Cardiac fibroblast (primary cell): Measurements from ENCODE around the gene MYL7.
A peak's percentile ranks its signal among the peaks of the same experiment; 100 is the strongest.
"Not testable (repeated sequence)": the region's sequence is repeated elsewhere in the genome, so short reads cannot be mapped to it uniquely, and the experiment has no call there.

Source experiments
- DNase-seq, 2 donors: peaks; one replicate each; pipeline versions ENCODE4 v3.0.0 to v3.0.0-alpha.2; 2010; ENCODE audit warnings: low read depth in 2 of 2
- H3K4me3 ChIP-seq, 2 donors: replicated peaks in 1 of 2; 1 replicate in 1 of 2; 2 replicates in 1 of 2; pipeline ENCODE4 v1.5.1; 2011; ENCODE audit warnings: low read depth in 2 of 2, low read length in 2 of 2, mild to moderate bottlenecking in 2 of 2, moderate library complexity in 1 of 2
- TF ChIP-seq, protein P1 (sequence below): IDR thresholded peaks from one replicate; pipeline ENCODE4 v1.5.1; 2011; ENCODE audit warnings: low read depth, mild to moderate bottlenecking, low read length, inconsistent platforms

The MYL7 gene

DNA sequence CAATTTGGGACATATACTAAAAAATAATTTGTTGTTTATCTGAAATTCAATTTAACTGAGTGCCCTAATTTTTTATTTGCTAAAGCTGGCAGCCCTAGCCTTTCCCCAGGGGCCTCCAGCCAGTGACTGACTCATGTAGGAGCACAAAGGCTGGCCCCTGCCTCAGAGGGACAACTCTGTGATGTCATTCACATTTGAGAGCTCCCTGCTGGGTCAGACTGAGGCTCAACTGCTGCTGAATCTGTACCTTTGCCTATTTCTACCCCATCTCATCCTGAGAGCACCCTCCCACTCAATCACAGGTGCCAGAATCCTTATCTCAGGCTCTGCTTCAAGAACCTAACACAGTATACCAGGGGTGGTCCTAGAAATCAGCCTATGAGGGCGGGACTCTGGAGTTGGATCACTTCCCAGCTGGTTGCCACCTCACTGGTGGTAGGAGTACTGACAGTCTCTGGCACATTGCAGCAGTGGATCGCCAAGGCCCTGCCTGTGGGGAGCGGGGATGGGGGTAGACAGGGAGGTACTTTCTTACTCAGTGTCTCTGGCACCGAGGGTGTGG lies 36.5 kb upstream of the MYL7 start:
- no peak overlapping the region for H3K4me3 ChIP-seq
- DNase-seq = peak; percentile 40 to 60
- TF ChIP-seq, protein P1, sequence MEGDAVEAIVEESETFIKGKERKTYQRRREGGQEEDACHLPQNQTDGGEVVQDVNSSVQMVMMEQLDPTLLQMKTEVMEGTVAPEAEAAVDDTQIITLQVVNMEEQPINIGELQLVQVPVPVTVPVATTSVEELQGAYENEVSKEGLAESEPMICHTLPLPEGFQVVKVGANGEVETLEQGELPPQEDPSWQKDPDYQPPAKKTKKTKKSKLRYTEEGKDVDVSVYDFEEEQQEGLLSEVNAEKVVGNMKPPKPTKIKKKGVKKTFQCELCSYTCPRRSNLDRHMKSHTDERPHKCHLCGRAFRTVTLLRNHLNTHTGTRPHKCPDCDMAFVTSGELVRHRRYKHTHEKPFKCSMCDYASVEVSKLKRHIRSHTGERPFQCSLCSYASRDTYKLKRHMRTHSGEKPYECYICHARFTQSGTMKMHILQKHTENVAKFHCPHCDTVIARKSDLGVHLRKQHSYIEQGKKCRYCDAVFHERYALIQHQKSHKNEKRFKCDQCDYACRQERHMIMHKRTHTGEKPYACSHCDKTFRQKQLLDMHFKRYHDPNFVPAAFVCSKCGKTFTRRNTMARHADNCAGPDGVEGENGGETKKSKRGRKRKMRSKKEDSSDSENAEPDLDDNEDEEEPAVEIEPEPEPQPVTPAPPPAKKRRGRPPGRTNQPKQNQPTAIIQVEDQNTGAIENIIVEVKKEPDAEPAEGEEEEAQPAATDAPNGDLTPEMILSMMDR = no peak

DNA sequence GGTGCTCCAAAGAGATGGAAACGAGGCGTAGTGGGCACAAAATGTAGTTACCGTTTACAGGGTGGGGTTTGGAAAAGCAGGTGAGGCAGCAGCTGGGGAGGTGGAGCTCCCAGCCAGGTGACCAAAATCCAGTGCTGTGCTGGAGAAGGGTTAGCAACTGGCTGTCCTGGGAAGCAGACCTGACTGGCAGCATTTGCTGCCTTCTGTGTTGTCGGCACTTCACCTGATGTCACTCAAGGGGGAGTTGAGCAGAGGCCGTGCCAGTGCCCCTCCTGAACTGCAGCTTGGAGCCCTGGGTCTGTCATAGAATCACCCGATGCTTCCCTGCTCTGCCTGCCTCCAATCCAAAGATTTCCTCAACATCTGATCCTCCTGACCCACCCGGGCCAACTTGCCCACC lies 35.4 kb upstream of the MYL7 start:
- no peak for DNase-seq
- TF ChIP-seq, protein P1 = no peak
- H3K4me3 ChIP-seq = no peak overlapping the region

DNA sequence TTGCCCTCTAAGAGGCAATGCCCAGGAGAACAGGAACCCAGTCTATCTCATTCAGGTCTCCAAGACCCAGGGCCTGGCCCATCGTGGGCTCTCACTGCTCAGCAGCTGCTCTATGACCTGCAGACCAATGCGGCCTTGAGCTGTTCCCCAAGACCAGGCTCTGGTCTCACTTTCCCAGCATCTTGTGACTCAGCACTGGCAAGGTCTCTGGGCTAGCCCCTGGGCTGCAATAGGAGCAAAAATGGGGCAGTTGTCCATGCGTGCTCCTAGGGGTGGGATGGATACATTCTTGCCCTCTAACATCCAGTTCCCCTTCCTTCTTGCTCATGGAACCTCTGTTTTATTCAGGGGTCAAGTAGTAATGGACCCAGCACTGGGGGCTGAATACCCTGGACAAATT lies 34.6 kb upstream of the MYL7 start:
- TF ChIP-seq, protein P1 = no peak
- no peak overlapping the region for H3K4me3 ChIP-seq
- DNase-seq = no peak

DNA sequence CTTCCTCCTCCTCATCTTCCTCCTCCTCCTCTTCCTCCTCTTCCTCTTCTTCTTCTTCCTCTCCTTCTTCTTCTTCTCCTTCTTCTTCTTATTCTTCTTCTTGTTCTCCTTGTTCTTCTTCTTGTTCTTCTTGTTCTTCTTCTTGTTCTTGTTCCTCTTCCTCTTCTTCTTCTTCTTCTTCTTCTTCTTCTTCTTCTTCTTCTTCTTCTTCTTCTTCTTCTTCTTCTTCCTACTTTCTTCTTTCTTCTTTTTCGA lies 33.5 kb upstream of the MYL7 start:
- not testable (repeated sequence) for DNase-seq, H3K4me3 ChIP-seq

DNA sequence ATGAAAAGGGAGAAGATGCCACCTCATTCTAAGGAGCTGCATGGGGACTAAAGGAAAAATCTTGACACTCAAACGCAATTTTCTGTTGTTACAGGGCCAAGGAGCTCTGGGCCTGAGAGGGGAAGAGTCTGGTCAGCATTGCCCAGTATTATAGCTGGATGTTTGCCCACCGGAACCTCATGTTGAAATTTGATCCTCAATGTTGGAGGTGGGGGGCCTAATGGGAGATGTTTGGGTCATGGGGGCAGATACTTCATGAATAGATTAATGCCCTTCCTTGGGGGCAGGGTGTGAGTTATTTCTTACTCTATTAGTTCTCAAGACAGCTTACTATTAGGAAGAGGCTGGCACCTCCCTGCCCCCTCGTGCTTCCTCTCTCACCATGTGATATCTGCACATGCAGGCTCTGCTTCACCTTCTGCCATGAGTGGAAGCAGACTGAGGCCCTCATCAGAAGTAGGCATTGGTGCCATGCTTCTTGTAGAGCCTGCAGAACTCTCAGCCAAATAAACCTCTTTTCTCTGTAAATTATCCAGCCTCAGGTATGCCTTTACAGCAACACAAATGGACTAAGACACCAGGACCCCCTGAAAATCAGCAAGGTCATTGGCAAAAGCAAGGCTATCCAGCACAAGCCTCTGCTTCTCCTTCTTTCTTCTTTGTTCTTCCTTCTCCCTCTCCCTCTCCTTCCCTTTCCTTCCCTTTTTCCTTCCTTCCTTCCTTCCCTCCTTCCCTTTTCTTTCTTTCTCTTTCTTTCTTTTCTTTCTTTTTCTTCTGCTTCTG lies 33.0 kb upstream of the MYL7 start:
- H3K4me3 ChIP-seq = no peak overlapping the region
- TF ChIP-seq, protein P1 = no peak
- no peak for DNase-seq

DNA sequence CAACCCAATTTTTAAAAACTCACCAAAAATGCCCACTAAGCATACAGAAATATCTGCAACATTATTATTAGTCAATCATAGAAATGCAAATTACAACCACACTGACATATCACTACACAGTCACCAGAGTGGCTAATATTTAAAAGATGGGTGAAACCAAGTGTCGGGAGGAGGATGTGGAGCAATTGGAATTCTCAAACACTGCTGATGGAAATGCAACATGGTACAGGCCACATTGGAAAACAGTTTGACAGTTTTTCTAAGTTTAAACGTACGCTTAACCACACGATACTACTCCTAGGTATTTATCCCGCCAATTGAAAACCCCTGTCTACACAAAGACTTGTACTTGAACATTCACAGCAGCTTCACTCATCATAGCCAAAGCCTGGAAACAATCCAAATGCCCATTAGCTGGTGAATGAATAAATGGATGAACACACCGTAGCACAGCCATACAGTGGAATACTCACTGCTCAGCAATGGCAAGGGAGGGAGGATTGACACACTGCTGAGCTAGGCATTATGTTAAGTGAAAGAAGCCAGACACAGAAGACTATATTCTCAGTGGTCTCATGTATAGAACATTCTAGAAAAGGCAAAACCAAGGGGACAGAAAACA lies 31.8 kb upstream of the MYL7 start:
- no peak overlapping the region for H3K4me3 ChIP-seq
- TF ChIP-seq, protein P1 = no peak
- no peak for DNase-seq

DNA sequence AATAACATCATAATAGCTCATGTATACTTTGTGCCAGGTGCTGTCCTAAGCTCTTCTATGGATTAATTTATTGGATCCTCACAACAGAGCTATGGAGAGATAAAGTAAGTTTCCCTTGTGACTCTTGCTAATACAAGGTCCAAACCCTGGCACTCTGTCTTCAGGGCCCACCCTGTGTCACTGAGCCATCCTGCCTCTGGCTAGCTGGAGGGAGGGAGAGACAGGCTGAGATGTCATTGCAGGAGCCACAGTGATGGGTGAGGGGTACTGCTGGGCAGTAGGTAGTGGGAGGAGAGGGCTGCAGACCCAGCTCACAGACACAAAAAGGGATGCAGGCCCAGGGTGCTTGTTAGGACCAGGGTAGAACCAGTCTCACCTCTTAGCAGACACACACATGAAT lies 31.2 kb upstream of the MYL7 start:
- DNase-seq = no peak
- TF ChIP-seq, protein P1 = no peak
- no peak overlapping the region for H3K4me3 ChIP-seq

DNA sequence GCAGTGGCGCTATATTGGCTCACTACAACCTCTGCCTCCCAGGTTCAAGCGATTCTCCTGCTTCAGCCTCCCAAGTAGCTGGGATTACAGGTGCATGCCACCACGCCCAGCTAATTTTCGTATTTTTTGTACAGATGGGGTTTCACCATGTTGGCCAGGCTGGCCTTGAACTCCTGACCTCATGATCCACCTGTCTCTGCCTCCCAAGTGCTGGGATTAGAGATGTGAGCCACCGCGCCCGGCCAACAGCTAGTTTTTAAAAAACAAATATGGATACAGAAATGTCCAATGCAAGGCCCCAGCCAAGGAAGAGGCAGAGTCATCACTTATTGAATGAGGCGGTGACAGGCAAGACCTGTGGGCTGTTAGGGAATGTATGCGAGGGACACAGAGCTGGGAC lies 30.8 kb upstream of the MYL7 start:
- H3K4me3 ChIP-seq, DNase-seq: not testable (repeated sequence)
